Fibroblast of villous mesenchyme (primary cell): ENCODE data around the gene HIPK3. TPM values are rescaled to one million over a fixed set of nuclear protein-coding genes. Genes with fewer than 3 reads are reported as not detected.

Experiments
- DNase-seq: peaks from one replicate; pipeline ENCODE4 v3.0.0-alpha.2; 2010; ENCODE audit warnings: low read depth
- H3K4me3 ChIP-seq: 2 replicates; pipeline ENCODE4 v1.5.1; 2011; ENCODE audit warnings: low read depth, mild to moderate bottlenecking, low read length
- total RNA-seq: library from RNA; depleted of rRNA; stranded (reverse); fragments of >200 nt; gene quantifications from 2 replicates; pipeline ENCODE4 v1.2.3, GENCODE V29; 2012
- TF ChIP-seq, protein P1 (sequence below): IDR thresholded peaks from 2 replicates; pipeline ENCODE4 v1.5.1; 2012; ENCODE audit warnings: low read depth, mild to moderate bottlenecking, low read length; ENCODE audit not compliant: insufficient read depth

HIPK3 gene
- total RNA-seq, 1 donor, result 121 TPM

DNA sequence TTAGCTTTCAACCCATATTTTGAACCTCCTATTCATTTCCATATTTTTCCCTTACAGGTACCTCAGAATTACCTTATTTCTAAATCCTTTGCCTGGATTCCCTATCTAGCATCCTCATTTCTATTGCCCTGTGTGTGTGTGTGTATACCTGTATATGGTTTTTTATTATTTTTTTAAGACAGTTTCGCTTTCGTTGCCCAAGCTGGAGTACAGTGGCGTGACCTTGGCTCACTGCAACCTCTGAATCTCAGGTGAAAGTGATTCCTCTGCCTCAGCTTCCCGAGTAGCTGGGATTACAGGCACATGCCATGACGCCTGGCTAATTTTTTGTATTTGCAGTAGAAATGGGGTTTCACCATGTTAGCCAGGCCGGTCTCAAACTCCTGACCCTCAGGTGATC is 12.6 kb downstream of the HIPK3 start:
- TF ChIP-seq, protein P1, sequence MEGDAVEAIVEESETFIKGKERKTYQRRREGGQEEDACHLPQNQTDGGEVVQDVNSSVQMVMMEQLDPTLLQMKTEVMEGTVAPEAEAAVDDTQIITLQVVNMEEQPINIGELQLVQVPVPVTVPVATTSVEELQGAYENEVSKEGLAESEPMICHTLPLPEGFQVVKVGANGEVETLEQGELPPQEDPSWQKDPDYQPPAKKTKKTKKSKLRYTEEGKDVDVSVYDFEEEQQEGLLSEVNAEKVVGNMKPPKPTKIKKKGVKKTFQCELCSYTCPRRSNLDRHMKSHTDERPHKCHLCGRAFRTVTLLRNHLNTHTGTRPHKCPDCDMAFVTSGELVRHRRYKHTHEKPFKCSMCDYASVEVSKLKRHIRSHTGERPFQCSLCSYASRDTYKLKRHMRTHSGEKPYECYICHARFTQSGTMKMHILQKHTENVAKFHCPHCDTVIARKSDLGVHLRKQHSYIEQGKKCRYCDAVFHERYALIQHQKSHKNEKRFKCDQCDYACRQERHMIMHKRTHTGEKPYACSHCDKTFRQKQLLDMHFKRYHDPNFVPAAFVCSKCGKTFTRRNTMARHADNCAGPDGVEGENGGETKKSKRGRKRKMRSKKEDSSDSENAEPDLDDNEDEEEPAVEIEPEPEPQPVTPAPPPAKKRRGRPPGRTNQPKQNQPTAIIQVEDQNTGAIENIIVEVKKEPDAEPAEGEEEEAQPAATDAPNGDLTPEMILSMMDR, result no peak
- no peak for DNase-seq
- no peak overlapping the region for H3K4me3 ChIP-seq

DNA sequence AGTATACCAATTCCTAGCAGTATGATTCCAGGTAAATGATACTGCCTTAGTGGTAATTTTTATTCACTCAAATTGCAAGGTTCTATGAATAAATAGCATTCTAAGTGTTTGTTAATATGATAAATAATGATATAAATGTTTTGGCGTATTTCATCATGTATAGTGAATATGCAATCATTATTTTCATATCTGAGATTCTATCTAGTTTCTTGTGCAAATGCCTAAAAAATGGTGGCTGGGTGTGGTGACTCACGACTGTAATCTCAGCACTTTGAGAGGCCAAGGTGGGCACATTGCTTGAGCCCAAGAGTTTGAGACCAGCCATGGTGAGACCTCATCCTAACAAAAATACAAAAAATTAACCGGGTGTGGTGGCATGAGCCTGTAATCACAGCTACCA is 13.9 kb downstream of the HIPK3 start:
- TF ChIP-seq, protein P1, result no peak
- DNase-seq, result no peak
- H3K4me3 ChIP-seq, result no peak overlapping the region

DNA sequence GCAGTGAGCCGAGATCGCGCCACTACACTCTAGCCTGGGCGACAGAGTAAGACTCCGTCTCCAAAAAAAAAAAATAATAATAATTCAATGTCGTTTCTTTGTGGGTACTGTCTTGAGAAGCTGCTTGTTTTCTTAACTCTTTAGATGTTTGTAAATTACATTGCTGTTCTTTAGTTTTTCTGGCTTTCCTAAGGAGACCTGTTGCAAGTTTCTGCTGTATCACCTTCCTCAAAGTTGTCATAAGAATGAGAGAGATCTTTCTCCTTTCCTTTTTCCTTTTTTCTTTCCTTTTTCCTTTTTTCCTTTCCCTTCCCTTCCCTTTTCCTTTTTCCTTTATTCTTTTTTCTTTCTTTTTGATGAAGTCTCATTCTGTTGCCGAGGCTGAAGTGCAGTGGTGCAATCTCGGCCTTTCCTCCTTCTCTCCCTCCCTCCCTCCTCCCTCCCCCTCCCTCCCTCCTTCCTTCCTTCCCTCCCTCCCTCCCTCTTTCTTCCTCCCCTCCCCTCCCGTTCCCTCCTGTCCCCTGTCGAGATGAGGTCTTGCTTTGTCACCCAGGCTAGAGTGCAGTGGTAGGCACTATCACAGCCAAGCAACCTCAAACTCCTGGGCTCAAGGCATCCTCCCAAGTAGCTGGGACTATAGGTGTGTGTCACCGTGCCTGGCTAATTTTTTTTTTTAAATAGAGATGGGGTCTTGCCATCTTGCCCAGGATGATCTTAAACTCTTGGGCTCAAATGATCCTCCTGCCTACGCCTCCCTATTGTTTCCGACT is 15.3 kb downstream of the HIPK3 start:
- no peak overlapping the region for H3K4me3 ChIP-seq
- TF ChIP-seq, protein P1, result no peak
- no peak for DNase-seq

DNA sequence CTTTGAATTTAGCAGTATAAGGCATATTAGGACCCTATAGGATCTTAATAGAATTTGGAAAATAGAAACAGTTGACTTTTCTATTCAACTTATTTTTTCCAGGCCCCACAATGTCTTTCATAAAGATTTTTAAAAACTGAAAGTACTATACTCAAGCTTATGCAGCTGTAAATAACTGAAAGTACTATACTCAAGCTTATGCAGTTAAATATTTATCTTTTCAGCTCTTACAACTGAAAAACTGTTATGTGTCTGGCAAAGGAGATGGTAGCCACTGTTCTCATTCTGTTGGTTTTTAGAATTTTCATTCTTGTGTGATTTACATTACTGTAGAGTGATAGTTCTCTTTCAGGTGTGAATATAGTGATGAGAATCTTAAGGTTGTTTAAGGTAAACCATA is 16.5 kb downstream of the HIPK3 start:
- TF ChIP-seq, protein P1, result no peak
- no peak overlapping the region for H3K4me3 ChIP-seq
- DNase-seq, result no peak

DNA sequence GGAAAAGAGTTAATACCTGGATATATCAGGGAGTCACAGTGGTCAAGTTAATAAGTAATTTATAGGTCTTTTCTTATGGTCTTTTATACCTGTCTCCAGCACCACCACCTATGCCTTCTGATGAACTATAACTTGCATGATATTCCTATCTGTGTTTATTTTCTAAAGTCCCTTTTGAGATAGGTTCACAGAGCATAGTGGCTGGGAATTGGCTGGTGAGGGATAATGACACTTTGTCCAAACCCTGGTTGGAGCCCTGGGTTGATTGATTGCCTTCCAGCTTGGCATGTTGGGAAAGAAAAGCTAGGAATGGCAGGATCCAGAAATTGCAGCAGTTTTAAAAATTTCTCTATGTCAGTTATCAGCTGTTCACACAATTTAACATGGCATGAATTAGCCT is 23.2 kb downstream of the HIPK3 start:
- H3K4me3 ChIP-seq, result no peak overlapping the region
- TF ChIP-seq, protein P1, result no peak
- no peak for DNase-seq

DNA sequence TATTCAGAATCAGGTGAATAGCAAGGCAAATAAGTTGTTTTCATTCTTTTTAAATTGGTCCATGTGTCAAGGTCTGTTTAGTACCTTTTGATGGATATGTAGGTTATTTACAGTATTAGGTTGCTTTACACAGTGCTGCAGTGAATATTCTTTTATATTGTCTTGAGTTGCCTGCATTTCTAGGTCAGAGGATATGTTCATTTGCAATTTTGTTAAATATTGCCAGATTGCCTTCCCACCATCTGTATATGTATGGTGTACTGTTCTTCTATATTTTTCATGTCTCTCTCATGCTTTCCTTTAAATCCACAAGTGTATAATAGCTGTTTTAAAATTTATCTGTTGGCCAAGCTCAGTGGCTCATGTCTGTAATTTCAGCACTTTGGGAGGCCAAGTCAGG is 24.6 kb downstream of the HIPK3 start:
- TF ChIP-seq, protein P1, result no peak
- no peak overlapping the region for H3K4me3 ChIP-seq
- DNase-seq, result no peak

DNA sequence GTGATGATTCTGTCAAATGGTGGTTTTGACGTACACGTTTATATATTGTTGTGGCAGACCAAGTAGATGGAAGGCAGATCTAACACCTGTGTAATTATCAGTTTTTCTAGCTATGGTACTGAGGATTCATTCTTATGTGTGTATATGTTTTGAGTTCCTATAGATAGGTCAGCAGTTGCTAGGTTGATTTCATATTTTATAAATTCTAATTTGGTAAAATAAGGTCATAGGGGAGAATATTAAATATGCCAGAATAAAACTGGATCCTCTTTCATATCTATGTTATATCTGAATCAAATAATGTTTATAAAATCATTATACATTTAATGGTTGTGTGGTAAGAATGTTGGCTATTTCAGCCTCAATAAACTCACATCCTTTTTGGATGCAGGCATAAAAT is 27.6 kb downstream of the HIPK3 start:
- TF ChIP-seq, protein P1, result no peak
- H3K4me3 ChIP-seq, result no peak overlapping the region
- DNase-seq, result no peak
